Upper lobe of left lung (tissue), 6 donors: Measurements from ENCODE around the gene COL15A1. TPM values are rescaled to one million over a fixed set of nuclear protein-coding genes. Genes with fewer than 3 reads are reported as not detected.

Experiments
- ATAC-seq, 2 donors: fragments of 200-7000 bp; cut with Tn5 transposase; one replicate each; pipeline ENCODE4 v1.9.1; 2022; ENCODE audit warnings: mild to moderate bottlenecking in 2 of 2, moderate library complexity in 2 of 2; ENCODE audit not compliant: low FRiP score in 2 of 2
- DNase-seq, 2 donors: peaks; one replicate each; pipeline ENCODE4 v3.0.0-alpha.2; 2019 to 2020
- H3K27ac ChIP-seq, 4 donors: fragments of 200-600 bp; sonication (generic); one replicate each; pipeline ENCODE4 v1.5.1; 2016 to 2019
- H3K27me3 ChIP-seq, 4 donors: fragments of 200-600 bp; sonication (generic); one replicate each; pipeline ENCODE4 v1.5.1; 2017 to 2019
- H3K36me3 ChIP-seq, 4 donors: fragments of 200-600 bp; sonication (generic); one replicate each; pipeline ENCODE4 v1.5.1; 2016 to 2019
- H3K4me1 ChIP-seq, 4 donors: fragments of 200-600 bp; sonication (generic); one replicate each; pipeline ENCODE4 v1.5.1; 2018 to 2019
- H3K4me3 ChIP-seq, 4 donors: fragments of 200-600 bp; sonication (generic); one replicate each; pipeline ENCODE4 v1.5.1; 2017 to 2019; ENCODE audit warnings: mild to moderate bottlenecking in 2 of 4, moderate library complexity in 1 of 4
- H3K9me3 ChIP-seq, 4 donors: fragments of 200-600 bp; sonication (generic); one replicate each; pipeline ENCODE4 v1.5.1; 2018 to 2019
- CTCF ChIP-seq, 6 experiments: fragments of 450-650 bp in 4 of 6; fragments of 200-600 bp in 2 of 6; sonication (generic) in 2 of 6; IDR thresholded peaks; one replicate each; pipeline ENCODE4 v1.5.1; 2016 to 2019; ENCODE audit warnings: antibody characterized with exemption in 6 of 6
- EP300 ChIP-seq, 4 donors: sonication (generic); formaldehyde crosslinking; IDR thresholded peaks; one replicate each; pipeline ENCODE4 v1.5.1; 2017; ENCODE audit warnings: antibody characterized with exemption in 4 of 4, control low read depth in 2 of 4
- POLR2A ChIP-seq, 4 donors: fragments of 450-650 bp; IDR thresholded peaks; one replicate each; pipeline ENCODE4 v1.5.1; 2016 to 2017; ENCODE audit warnings: antibody characterized with exemption in 4 of 4, mild to moderate bottlenecking in 2 of 4
- POLR2AphosphoS5 ChIP-seq, 2 donors: sonication (generic); formaldehyde crosslinking; IDR thresholded peaks; one replicate each; pipeline ENCODE4 v1.5.1; 2017; ENCODE audit warnings: antibody characterized with exemption in 2 of 2
- WGBS, 2 donors: methylation state at CpG; one replicate each; pipeline ENCODE4 v1.1.5; 2017 to 2018; 5-methylcytosine and 5-hydroxymethylcytosine counted together
- total RNA-seq, 6 donors: library from RNA; depleted of rRNA in 4 of 6; stranded (reverse); fragments of >200 nt in 4 of 6; gene quantifications; one replicate each; pipeline versions ENCODE4 v1.1.0 to v1.2.1, GENCODE V29; 2016 to 2021
- donor health status: DM: no; HTN: no; CAD: no; lungs with moderate emphysema.
- donor health status: DM: no; HTN: yes; CAD: no; lungs with severe emphysema.

Gene COL15A1
- total RNA-seq, 6 donors from 2014 or later: 1.0 to 17.9 (median 2.7) TPM

- no peak for TF ChIP-seq POLR2AphosphoS5 (IDR thresholded peaks at IDR 0.05)
- TF ChIP-seq EP300 (IDR thresholded peaks at IDR 0.05): no peak
- no peak for TF ChIP-seq POLR2A (IDR thresholded peaks at IDR 0.05)
- TF ChIP-seq CTCF (IDR thresholded peaks at IDR 0.05): no peak
- Histone ChIP-seq H3K4me1 (peaks cover 4 to 11% (median 7%) of the 10 kb centered on the region in 4 donors), H3K27me3 (no peaks in the 10 kb centered on the region), H3K4me3 (no peak overlapping the region), H3K27ac (no peak overlapping the region), H3K36me3 (no peaks in the 10 kb centered on the region), H3K9me3 (no peaks in the 10 kb centered on the region)
- DNase-seq (no peak), ATAC-seq (no peak)
- WGBS, 2 donors: 78 to 100% methylated on average over 1 to 6 of the region's 6 CpGs
These were observed 28.2 kb downstream of the COL15A1 start for GRCh38 chr9:98971915-98972223.

GRCh38 chr9:98972716-98973115 lies 29.0 kb downstream of the COL15A1 start:
- 52 to 74% methylated on average over 3 of the region's 3 CpGs for WGBS, 2 donors
- Histone ChIP-seq H3K27ac (no peak overlapping the region), H3K36me3 (no peaks in the 10 kb centered on the region), H3K4me1 (peaks cover 4 to 11% (median 7%) of the 10 kb centered on the region in 4 donors), H3K27me3 (no peaks in the 10 kb centered on the region), H3K9me3 (no peaks in the 10 kb centered on the region), H3K4me3 (no peak overlapping the region)
- ATAC-seq (no peak), DNase-seq (no peak)
- TF ChIP-seq CTCF (IDR thresholded peaks at IDR 0.05): no peak
- no peak for TF ChIP-seq EP300 (IDR thresholded peaks at IDR 0.05)
- TF ChIP-seq POLR2AphosphoS5 (IDR thresholded peaks at IDR 0.05): no peak
- TF ChIP-seq POLR2A (IDR thresholded peaks at IDR 0.05): no peak

GRCh38 chr9:98973171-98973570 lies 29.5 kb downstream of the COL15A1 start:
- DNase-seq: no peak
- H3K36me3 ChIP-seq: no peaks in the 10 kb centered on the region
- no peak for ATAC-seq
- peaks cover 4 to 11% (median 7%) of the 10 kb centered on the region in 4 donors for H3K4me1 ChIP-seq
- TF ChIP-seq CTCF (IDR thresholded peaks at IDR 0.05): no peak
- TF ChIP-seq POLR2AphosphoS5 (IDR thresholded peaks at IDR 0.05): no peak
- TF ChIP-seq POLR2A (IDR thresholded peaks at IDR 0.05): no peak
- TF ChIP-seq EP300 (IDR thresholded peaks at IDR 0.05): no peak
- H3K27ac ChIP-seq: no peak overlapping the region
- H3K4me3 ChIP-seq: no peak overlapping the region
- WGBS, 2 donors: 83% methylated on average over 9 of the region's 9 CpGs
- H3K9me3 ChIP-seq: no peaks in the 10 kb centered on the region
- no peaks in the 10 kb centered on the region for H3K27me3 ChIP-seq

GRCh38 chr9:98973576-98973975 lies 29.9 kb downstream of the COL15A1 start:
- no peak overlapping the region for H3K4me3 ChIP-seq
- H3K4me1 ChIP-seq: peaks cover 4 to 11% (median 7%) of the 10 kb centered on the region in 4 donors
- no peak overlapping the region for H3K27ac ChIP-seq

More at GRCh38 chr9:98973576-98973975, 29.9 kb downstream of the COL15A1 start:
- TF ChIP-seq POLR2AphosphoS5 (IDR thresholded peaks at IDR 0.05) (no peak), EP300 (IDR thresholded peaks at IDR 0.05) (no peak), POLR2A (IDR thresholded peaks at IDR 0.05) (no peak), CTCF (IDR thresholded peaks at IDR 0.05) (no peak)
- Histone ChIP-seq H3K36me3 (no peaks in the 10 kb centered on the region), H3K27me3 (no peaks in the 10 kb centered on the region), H3K9me3 (no peaks in the 10 kb centered on the region)
- WGBS, 2 donors: 82 to 91% methylated on average over 6 of the region's 6 CpGs
- no peak for DNase-seq
- peak in 1 of 2 donors; percentile 23 for ATAC-seq
